ENCODE measurements around the gene FNDC10.

DNA sequence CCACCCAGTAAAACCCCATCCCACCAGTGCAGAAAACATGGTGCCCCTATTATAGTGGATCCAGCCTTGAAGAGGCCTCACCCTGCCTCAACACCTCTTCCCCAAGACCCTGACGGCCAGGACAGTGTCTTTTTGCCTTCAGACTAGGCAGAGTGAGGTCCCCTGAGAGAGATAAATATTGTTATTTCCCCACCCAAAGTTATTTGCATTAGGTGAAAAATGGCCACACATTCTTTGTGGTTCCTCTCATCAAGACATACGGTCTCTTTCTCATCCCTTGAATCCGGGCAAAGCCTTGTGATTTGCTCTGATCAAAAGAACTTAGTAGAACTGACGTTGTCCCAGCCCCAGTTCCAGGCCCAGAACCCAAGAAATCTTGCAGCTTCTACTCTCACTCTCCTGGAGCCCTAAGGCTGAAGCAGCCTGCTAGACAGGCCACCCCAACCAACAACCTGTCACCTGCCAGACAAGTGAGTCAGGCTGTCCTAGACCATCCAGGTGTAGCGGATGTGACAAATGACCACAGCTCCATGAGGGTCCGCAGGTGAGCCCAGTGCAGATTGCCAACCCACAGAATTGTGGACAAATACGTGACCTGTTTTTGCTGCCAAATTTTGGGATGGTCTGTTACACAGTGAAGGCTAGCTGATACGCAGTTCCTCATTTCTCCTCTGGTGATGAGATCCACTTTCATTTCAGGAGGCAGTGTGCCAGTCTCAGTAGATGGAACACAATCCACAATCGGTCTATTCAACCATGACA, 17.2 kb downstream of the FNDC10 start:
- no peak for TF ChIP-seq CTCF (IDR thresholded peaks at IDR 0.05 in 8 of 11, conservative IDR thresholded peaks at IDR 0.05 in 3 of 11)
- TF ChIP-seq POLR2A (IDR thresholded peaks at IDR 0.05) = no peak
